IPS-11a (cell line): ENCODE results near the gene GPR176.

ENCODE experiments used
- H3K4me3 ChIP-seq: one replicate; pipeline ENCODE4 v1.5.1; 2013; ENCODE audit warnings: low read depth, low read length, control low read depth

The GPR176 gene, protein sequence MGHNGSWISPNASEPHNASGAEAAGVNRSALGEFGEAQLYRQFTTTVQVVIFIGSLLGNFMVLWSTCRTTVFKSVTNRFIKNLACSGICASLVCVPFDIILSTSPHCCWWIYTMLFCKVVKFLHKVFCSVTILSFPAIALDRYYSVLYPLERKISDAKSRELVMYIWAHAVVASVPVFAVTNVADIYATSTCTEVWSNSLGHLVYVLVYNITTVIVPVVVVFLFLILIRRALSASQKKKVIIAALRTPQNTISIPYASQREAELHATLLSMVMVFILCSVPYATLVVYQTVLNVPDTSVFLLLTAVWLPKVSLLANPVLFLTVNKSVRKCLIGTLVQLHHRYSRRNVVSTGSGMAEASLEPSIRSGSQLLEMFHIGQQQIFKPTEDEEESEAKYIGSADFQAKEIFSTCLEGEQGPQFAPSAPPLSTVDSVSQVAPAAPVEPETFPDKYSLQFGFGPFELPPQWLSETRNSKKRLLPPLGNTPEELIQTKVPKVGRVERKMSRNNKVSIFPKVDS

DNA sequence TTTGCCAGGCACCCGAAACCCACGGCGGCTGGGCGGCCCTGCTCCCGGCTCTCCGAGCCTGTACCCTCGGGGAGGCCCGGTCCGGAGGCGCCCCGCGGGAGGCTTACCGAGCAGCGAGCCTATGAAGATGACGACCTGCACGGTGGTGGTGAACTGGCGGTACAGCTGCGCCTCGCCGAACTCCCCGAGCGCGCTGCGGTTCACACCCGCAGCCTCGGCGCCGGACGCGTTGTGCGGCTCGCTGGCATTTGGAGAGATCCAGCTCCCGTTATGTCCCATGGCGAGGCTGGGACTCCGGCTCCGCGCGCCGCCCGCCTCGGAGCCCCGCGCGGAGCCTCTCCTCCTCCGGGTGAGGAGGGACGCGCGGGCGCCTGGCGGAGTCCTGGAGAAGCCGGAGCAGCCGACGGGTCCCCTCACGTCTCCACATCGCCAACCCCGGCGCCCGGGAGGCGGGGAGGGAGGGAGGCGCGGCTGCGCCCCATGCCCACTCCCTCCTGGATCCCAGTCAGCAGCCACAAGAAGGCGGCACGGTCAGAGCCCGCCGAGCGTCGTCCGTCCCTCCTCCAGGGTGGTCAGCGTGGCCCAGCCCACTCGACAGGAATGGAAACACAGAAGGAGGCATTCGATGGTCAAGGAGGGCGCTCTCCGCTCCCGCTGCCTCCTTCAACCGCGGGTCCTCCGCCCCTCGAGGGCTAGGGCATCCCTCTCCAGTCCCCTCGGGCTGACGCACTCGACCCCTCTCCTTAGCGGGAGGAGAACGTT, at the start of gene GPR176:
TSS of gene GPR176 (minus strand) at position 519 of the 762 bp plus-strand sequence. CDS start at position 279, 240 bp downstream.
- peak within 1 kb of the TSS; percentile 85 for H3K4me3 ChIP-seq

DNA sequence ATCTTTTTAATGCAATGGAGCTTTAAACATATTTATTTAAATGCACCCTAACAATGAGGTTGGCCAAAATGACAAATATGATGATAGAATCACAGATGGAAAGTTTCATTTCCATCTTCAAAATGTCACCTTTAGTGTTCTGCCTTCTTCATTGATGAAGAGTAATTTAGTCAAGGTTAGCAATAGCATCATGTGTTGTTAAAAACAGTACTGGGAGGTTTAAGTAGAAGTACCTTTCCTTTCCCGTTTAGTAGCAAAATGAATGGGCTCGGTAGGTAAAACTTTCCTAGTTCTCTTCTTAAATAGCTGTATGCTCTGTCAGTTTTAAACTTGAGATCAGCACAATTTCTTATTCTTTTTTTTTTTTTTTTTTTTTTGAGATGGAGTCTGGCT, 48.9 kb upstream of the GPR176 start:
- no peak overlapping the region for H3K4me3 ChIP-seq

DNA sequence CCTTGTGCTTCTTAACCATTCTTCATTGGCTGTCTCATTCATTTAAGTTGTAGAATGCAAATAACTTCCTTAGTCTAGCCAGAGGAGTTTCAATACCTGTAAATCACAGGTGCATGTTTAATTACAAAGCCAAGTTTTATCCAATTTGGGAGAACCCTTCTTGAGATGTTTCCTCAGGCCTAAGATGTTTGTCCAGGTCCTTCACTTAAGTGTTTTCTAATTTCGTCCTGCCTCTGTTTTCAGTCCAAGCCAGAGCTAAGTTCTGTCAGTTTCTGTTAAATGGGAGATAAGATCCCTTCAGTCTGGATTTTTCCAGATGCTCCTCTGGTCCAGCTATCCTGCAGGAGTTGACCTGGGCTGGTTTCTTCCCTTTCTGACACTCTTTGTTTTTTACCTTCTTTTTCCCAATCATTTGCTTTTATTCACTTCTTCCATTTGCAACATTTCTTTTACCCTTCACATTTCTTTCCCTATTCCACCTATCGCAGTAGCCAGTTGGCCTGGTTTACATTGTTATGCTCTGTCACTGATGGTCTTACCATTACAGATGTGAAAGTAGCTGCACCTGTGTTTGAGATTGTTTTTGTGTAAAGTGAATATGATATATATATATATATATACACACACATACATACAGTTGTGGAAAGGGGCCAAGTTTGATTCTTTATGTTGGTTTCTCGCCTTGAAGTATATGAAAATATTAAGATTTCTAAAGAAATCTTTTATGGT, 48.4 kb upstream of the GPR176 start:
- no peak overlapping the region for H3K4me3 ChIP-seq

DNA sequence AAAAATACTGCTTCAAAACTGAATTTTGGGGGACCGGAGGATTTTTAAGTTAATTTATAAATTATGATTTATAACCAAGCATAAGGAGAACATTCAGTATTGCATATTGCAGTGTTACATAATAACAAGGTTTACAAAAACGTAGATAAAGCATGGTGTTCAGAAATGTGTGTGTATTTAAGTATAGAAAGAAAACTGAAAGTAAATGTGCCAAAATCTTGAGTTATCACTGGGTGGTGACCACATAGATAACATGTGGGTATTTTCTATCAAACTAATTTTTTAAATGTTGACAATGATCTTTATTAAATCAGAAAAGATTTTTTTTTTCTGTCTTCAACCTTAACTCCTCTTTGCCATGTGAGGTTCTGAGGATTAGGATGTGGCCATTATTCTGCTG, 46.5 kb upstream of the GPR176 start:
- H3K4me3 ChIP-seq: no peak overlapping the region

DNA sequence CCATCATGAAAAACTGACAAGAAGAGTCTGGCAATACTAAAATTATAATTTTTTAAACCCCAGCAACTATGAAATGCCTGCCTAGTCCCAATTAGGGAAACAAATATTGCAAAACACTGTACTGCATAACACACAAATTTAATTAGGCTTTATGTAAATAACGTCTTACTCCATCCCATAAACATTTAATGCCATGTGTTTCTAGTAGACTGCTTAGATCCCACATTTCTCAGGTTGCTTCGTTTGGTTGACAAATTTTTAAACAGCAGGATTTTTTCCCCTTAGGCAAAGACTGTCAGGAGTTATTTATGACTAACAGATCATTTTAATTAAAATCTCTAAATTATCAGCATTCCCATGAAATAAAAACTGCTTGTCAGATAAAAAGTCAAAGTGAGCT, 43.7 kb upstream of the GPR176 start:
- H3K4me3 ChIP-seq: no peak overlapping the region

DNA sequence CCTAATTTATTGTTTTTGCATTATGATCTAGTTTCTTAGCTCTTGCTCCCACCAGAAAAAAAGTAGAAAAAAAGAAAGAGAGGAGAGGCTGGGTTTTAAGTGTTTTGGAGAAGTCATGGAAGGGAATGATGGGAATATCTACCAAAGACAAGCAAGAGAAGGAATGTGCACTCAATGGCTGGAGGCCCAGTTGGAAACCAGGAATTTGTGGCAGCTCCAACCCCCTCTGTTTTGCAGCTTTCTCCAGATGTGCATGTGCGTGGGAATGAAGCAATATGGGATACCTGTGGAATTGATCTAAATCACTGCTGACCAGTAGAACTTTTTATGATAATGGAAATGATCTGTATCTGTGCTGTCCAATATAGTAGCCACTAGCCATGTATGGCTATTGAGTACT, 41.0 kb upstream of the GPR176 start:
- no peak overlapping the region for H3K4me3 ChIP-seq

DNA sequence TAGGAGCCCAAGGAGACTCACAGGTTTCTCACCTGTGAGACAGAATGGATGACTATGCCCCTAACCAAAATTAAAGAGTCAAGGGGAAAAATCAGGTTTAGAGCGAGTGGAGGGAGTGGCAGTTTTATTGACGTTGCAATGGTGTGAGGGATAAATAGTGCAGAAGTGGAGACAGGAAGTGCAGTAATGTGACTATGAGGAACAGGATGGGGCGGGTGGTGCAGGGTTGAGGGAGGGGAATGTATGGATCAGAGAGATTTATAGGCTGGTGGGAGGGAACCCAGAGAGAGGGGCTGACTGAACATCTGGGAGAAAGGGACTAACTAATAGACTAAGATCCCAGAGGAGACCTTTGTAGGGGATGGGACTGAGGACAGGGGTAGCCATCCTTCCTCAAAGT, 40.3 kb upstream of the GPR176 start:
- H3K4me3 ChIP-seq: no peak overlapping the region

DNA sequence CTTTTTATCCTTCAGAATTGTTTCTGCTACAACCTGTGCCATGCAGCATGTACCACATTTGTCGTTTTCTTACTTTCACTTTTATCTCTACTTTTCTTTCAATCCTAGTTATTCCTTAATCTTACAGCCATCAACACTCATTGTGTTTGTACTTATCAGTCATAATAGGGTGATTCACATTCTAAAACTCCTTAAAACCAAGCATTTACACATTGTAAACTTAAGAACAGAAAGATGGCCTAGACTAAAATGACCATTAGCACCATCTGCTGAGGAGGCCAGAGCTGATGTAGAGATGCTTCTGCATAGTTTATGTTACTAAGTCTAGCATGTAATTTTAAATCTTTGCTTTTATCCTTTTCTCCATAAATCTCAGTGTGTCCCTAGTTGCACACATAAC, 39.3 kb upstream of the GPR176 start:
- no peak overlapping the region for H3K4me3 ChIP-seq

DNA sequence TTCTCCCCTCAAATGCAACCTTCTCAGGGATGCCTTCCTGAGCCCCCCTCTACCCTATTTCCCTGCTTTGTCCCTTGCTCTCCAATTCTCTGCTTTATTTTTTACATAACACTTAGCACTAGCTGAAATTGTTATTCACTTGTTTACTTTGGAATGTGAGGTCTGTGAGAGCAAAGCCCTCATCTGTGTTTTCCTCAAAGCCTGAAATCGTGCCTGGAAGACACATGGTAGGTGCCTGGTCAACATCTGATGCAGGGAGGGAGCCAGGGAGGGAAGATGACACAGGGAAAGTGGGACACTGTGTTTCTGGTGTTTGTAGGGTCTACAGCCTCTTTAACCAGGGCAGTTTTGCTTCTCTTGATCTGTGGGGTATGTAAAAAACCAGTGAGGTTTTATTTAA, 37.4 kb upstream of the GPR176 start:
- no peak overlapping the region for H3K4me3 ChIP-seq

DNA sequence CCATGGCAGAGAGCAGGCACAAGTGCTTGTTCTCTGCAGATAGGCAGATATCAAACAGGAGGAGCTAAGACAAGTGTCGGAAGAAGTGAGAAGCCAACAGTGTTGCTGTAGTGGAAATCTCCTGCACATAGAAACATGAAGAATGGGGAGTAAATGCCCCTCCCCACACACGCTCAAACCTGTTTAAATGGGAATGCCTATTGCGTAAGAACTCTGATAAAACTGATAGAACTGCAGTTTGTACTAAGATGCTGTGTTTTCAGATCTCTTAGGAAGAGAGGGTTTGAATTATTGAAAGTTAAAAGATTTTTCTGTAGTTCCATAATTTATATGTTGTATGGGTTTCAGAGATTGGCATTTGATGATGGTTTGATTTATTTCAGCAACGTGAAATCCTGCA, 33.5 kb upstream of the GPR176 start:
- H3K4me3 ChIP-seq: no peak overlapping the region

DNA sequence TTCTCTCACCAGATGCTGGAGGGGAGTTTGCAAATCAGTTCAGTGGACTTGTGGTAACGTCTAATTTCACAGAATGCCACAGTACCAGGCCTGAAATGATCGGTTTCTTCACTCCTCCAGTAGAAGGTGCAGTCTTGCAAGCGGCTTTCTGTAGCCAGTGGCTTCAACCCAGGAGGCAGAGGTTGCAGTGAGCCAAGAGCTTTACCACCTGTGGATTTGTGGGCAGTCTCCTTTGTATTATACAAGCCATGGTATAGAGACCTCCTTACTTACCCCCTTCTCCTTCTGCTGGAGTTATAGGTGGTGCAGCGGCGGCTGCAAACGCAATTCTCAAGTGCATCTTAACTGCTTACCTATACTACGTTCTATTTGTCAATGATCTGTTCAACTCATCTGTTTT, 31.5 kb upstream of the GPR176 start:
- H3K4me3 ChIP-seq: no peak overlapping the region

DNA sequence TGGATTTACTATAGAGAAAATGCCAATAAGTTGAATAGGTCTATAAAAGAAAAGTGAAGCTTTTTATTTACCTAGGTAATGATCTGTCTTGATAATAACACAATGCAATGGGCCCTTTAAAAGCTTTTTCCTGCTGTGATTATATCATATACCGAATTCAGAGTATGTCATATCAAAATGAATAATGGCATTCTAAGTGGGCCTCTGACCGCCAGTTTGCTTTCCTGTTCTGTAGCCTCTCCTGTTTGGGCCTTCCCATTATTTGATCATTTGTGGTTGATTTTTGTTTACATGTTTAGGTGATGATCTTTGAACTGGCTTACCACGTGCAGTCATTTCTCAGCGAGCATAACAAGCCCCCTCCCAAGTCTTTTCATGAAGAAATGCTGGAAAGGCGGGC, 28.8 kb upstream of the GPR176 start:
- no peak overlapping the region for H3K4me3 ChIP-seq

DNA sequence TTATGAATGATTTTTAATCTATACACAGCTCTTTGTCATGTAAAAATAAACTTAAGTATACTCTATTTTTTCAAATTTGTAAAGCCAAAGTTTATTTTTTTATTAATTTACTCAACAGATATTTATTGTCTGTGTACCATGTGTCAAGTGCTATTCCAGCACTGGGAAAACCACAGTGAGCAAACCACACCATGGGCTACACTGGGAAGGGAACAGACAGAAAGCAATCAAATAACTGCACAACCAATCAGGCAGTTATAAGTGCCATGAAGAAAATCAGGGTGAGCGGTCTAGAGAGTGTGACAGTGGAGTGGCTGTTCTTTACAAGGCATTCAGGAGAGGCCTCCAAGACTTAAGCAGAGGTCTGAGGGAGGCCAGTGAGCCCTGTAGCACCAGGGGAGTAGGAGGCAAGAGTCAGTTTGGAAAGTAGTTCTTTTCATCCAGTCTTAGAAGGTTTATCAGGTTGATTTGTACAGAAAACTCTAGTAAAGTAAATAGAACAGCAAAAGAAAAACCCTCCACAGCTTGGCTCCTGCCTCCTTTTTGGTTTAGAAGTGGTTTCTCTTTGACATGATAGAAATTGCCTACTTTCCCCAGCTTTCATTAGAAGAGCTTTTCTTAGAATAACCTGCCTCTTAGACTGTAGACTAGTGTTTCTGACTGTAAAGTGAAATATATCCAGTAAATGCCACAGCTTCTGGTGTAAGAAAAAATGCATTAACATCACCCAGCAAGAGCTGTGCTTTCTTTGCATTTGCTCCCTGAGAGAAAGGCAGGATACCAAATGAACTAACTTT, 27.5 kb upstream of the GPR176 start:
- H3K4me3 ChIP-seq: no peak overlapping the region

DNA sequence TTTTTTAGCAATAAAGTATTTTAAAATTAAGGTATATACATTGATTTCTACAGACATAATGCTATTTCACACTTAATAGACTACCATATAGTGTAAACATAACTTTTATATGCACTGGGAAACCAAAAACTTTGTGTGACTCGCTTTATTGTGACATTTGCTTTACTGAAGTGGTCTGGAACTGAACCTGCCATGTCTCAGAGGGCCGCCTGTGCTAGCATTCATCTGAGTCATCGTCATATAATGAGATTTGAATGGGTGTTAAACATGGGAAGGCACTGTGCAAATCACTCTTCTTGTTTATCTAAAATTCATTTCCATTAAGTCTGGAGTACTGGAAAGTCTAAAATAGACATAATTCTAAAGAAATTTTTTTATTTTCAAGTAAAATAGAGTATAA, 26.8 kb upstream of the GPR176 start:
- no peak overlapping the region for H3K4me3 ChIP-seq

DNA sequence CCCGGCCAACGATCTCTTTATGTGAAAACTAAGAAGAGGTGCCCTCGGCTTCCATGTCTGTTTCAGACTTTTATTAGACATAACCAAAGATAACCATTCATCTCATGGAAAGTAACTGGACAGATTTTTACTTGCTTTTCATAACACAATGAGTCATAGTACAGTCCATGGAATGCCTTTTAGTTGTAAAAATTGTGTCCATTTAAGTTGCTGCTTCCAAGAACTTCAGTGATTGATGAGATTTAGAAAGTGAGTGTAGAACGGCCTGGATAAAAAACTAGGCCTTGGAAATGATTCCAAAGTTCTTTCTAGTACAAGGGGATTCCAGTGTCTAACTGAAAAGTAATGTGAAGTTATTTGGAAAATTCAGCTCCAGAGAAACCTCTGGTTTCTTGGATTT, 24.7 kb upstream of the GPR176 start:
- H3K4me3 ChIP-seq: no peak overlapping the region

DNA sequence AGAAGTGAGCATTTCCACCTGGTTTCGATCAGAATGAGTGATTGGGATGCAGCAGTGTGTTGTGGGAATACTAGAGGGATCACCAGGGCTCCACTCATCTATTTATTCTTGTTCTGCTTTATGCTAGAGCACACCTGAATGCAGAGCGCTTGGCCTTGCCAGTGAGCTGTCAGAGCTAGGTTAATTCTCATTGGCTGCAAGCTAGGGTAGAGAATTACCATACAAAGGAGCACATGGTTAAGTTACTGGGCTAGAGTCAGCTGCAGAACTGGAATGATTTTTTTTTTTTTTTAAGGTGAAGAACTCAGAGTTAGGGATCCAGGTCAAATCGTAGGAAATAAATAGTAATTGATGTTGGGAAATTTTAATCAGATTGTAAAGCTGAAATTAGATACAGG, 22.7 kb upstream of the GPR176 start:
- H3K4me3 ChIP-seq: no peak overlapping the region

DNA sequence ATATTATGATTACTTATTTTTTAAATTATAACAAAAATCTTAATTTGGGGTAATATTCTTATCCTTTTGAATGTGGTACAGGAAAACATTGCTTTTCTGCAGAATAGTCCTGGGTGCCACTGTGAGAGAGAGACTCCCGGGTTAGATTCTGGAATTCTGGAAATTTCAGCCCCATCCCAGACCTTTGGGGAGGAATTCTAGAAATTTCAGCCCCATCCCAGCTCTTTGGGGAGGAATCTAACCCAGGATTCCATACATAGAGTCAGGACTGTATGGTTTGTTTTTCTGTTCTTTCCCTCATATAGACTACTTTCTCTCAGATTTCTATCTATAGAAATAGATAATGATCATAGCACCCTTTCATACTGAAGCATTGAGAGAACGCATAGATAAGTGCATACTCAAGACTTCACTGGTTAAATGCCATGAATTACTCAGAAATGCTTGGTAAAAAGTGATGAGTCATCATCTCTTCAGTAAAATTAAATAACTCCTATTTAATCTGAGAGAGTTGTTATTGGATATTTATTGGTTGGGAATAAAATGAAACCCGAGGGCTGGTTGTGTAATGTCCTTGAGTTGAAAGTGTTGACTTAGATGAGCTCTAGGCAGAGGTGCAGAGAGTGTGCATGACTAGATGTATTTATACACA, 22.2 kb upstream of the GPR176 start:
- H3K4me3 ChIP-seq: no peak overlapping the region

DNA sequence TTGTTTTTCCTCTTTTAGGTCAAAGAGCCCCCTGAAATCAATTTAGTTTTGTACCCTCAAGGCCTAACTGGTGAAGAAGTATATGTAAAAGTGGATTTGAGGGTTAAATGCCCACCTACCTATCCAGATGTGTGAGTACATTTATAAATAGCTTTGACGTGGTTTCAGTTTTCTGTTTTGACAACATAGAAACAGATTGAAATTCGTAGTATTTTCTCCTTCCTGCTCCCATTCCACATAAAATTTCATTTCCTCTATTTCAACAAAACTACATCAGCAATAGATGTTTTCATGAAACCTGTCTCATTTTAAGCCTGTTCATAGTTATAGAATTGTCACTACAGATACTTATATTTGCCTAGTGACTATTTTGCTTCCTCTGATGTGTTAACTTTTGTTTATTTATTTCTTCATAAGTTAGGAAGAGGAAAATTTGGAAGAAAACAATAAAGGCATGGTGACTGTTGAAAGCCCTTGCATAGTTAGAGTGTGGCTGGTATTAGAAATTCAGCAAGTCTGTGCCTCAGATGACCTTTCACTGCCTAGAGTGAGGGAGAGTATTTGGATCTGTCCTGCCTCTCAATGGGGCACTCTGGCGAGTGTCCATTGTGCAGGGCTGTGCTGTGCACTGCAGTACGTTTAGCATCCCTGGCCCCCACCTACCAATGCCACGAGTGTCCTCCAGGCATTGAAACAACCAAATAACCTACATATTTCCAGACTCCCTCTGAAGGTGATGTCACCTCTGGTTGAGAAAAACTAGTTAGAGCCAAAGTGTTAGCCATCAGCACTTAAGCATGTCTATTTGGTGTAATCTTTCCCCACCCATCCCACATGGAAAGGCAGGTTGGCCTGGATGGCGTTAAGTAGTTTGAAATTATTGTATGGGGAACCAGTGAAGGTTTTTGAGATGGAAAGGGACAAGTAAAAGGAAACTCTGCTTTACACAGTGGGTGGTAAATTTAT, 19.7 kb upstream of the GPR176 start:
- H3K4me3 ChIP-seq: no peak overlapping the region

DNA sequence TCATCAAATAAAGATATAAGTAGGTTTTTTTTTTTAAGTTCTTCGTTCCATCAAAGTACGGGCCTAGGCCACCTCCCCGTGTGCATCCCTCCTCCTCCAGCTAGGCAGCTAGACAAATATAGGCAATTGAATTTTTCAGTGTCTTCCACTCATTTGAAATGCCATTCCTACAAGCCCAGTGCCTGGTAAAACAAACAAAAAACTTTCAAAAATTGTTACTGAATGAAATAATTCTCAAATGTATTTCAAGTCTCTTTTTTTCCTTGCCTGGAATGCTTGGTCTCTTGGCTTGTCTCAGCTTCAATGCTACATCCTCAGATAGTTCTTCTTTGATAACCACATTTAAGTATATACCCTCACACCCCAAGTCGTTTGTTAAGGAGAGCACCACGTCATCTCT, 17.6 kb upstream of the GPR176 start:
- no peak overlapping the region for H3K4me3 ChIP-seq
